C4-2B (cell line): Measurements from ENCODE around the gene GHR.

Source experiments
- H3K27ac ChIP-seq: fragments of 450-650 bp; 2 replicates; pipeline ENCODE4 v1.5.1; 2017
- ZFX ChIP-seq: fragments of 450-650 bp; IDR thresholded peaks from 2 replicates; pipeline ENCODE4 v1.6.1; 2017
- TF ChIP-seq, protein P1 (sequence below): fragments of 450-650 bp; conservative IDR thresholded peaks from 2 replicates; pipeline ENCODE4 v1.5.1; 2017; ENCODE audit warnings: mild to moderate bottlenecking

GHR gene

DNA sequence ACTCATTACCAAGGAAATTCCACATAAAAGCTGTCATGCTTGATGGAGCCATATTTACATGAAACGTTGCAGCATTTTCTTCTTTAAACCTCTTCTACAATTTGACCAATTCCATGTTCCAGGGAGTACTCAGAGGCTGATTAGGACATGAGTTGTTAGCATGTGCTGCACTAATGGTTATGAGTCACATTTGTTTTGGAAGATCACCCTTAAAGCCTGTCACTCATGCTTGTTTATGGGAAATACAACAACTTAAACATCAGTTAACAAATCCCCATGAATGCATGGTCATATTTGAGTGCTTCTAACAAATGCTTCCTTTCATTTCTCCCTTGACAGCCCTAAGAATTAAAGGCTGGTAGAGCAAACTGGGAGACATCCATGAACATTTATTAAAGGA lies 156.1 kb downstream of the GHR start:
- TF ChIP-seq, protein P1, sequence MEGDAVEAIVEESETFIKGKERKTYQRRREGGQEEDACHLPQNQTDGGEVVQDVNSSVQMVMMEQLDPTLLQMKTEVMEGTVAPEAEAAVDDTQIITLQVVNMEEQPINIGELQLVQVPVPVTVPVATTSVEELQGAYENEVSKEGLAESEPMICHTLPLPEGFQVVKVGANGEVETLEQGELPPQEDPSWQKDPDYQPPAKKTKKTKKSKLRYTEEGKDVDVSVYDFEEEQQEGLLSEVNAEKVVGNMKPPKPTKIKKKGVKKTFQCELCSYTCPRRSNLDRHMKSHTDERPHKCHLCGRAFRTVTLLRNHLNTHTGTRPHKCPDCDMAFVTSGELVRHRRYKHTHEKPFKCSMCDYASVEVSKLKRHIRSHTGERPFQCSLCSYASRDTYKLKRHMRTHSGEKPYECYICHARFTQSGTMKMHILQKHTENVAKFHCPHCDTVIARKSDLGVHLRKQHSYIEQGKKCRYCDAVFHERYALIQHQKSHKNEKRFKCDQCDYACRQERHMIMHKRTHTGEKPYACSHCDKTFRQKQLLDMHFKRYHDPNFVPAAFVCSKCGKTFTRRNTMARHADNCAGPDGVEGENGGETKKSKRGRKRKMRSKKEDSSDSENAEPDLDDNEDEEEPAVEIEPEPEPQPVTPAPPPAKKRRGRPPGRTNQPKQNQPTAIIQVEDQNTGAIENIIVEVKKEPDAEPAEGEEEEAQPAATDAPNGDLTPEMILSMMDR: no peak
- no peak for TF ChIP-seq ZFX
- no peak overlapping the region for H3K27ac ChIP-seq

DNA sequence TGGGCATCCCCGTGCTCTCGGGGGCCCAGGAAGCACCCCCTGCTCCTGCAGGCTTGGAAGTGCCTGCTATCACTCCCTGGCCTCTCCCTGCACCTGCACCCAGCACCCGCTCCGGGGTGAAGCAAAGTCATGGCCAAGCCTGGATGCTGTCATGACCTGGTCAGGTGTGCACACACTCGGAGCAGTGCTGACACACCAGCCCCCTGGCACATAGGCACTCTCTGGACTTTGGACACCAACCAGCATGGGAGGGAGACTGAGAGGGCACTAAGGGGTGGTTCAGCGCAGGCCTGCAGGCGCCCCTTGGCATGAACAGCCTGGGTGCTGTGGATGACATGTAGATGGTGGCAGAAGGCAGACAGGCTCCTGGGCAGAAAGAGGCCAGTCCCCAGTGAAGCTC lies 158.6 kb downstream of the GHR start:
- TF ChIP-seq ZFX: no peak
- TF ChIP-seq, protein P1: no peak
- no peak overlapping the region for H3K27ac ChIP-seq

DNA sequence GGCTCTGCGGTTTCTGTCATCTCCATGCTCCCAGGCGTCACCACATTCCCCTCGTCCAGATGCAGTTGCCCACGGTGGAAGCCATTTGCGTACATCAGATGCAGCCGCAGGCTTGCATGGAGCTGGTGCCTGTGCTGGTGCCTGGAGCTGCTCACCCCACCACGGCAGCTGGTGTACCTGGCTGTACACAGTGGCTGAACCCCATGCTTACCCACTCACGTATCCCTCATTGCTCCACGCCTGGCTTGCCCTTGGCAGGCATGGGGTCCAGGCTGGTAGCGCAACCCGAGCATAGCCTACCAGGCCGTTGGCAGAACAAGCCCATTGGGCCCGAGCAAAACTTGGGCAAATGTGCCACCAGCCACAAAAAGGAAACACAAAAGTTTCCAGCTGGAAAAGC lies 159.5 kb downstream of the GHR start:
- H3K27ac ChIP-seq: peak overlapping the region; percentile 8; the same call in 1 of the 2 replicates
- TF ChIP-seq ZFX: no peak
- TF ChIP-seq, protein P1: no peak

DNA sequence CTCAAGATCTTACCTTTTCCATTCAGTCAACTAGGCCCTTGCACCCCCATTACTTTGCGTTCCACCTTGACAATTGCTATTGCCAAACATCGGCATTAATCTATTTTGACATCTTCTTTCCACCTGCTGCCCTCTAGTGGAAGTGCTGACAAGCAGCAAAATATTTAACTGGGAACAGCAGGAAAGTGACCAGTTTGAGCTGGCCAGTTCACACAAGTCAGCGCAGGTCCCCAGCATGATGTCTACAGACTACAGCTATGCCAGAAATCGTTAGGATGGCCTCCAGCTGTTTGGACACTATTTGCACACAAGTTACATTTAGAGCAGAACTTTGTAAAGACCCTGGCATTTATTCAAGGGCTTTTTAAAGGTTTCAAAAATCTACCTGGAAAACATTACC lies 160.1 kb downstream of the GHR start:
- TF ChIP-seq ZFX: no peak
- TF ChIP-seq, protein P1: peak; percentile 90
- no peak overlapping the region for H3K27ac ChIP-seq

DNA sequence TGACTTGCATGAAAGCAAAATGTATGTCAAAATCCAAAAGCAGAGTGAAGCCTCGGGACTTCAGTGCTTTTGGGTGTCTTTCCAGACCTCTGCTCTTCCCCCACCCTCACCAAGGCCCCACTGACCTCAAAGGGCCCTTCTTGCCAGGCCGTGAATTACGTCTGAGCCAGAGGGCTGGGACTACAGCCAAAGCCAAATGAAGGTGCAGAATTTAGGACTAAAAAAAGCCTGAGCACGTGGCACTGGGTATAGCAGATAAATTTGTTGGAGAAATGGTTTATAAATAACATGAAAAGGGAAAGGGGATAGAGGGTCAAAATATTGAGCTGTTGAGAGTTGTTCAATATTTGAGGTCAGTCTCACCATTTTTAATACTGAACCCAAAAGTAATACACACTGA lies 163.4 kb downstream of the GHR start:
- H3K27ac ChIP-seq: no peak overlapping the region
- no peak for TF ChIP-seq ZFX
- TF ChIP-seq, protein P1: no peak

DNA sequence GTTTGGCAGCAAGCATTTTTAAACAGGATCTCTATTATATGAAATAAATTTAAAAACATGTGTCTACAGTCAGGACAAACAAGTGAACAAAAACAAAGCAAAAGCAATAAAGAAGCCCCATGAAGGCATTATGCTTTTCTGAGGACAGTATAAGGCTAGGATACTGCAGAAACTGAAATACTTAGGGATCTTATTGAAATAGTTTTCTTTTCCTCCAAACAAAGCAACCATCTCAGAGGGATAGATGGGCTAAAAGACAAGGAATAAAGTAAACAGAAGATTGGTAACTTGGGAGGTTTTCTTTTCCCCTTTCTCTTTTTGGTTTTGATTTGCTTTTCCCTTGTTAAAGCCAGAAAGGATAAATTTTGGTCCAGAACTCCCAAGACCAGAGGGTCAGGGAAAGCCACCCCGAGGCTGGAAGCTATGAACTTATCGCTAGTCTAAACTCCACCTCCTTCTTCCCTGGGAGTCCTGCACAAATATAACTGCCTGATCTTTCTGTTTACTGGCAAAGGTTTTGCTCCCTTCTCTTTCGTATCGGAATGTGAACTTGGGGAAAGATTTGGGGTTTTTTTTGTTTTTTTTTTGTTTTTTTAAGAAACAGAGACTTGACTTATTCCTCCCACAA lies 164.0 kb downstream of the GHR start:
- TF ChIP-seq, protein P1: no peak
- TF ChIP-seq ZFX: no peak
- H3K27ac ChIP-seq: no peak overlapping the region

DNA sequence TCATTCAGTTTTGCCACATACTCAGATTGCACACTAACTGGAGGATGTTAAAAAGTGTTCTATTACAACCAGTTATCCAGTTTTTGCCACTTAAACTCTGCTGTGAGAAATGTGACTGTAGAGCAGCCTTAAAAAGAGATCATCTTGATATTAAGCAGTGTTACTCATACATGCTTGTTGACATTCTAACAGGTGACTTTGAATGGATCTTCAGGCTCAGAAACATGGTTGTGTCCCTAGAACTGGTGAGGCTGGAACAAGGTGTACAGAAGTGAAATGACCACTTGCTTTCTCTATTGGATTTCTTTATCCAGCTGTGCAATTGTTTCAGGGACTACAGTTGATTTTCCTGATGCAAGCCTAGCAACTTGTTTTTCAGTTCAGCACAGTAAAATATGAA lies 167.3 kb downstream of the GHR start:
- no peak overlapping the region for H3K27ac ChIP-seq
- TF ChIP-seq ZFX: no peak
- TF ChIP-seq, protein P1: no peak
